NCI-H2227 (cell line): ENCODE data around the gene GLI3.

Experiments used
- DNase-seq: peaks from one replicate; lab custom pipeline; 2025; ENCODE audit not compliant: unreplicated experiment; lab: John Stamatoyannopoulos, UW

Gene GLI3

GRCh38 chr7:42236976-42237810, at the start of gene GLI3:
Gene GLI3 (minus strand): TSS chr7:42237209. CDS start chr7:42223253, 13,956 bp downstream.
- no peak for DNase-seq

- no peak for DNase-seq
Measured at GRCh38 chr7:42285383-42285824, 48.4 kb upstream of the GLI3 start.

- no peak for DNase-seq
Measured at GRCh38 chr7:42283553-42283952, 46.5 kb upstream of the GLI3 start.

GRCh38 chr7:42278344-42278743, 41.3 kb upstream of the GLI3 start:
- DNase-seq, result no peak

- DNase-seq, result no peak
Measured at GRCh38 chr7:42274053-42274452, 37.0 kb upstream of the GLI3 start.

GRCh38 chr7:42272793-42273665, 36.0 kb upstream of the GLI3 start:
- no peak for DNase-seq

- no peak for DNase-seq
Measured at GRCh38 chr7:42269161-42269560, 32.2 kb upstream of the GLI3 start.

GRCh38 chr7:42264702-42265101, 27.7 kb upstream of the GLI3 start:
- DNase-seq, result no peak

GRCh38 chr7:42263971-42264370, 27.0 kb upstream of the GLI3 start:
- no peak for DNase-seq

GRCh38 chr7:42262964-42263363, 26.0 kb upstream of the GLI3 start:
- DNase-seq, result no peak

GRCh38 chr7:42254217-42254616, 17.2 kb upstream of the GLI3 start:
- no peak for DNase-seq

GRCh38 chr7:42253316-42253715, 16.3 kb upstream of the GLI3 start:
- DNase-seq, result no peak

GRCh38 chr7:42250411-42250810, 13.4 kb upstream of the GLI3 start:
- no peak for DNase-seq

GRCh38 chr7:42248579-42248978, 11.6 kb upstream of the GLI3 start:
- no peak for DNase-seq

- no peak for DNase-seq
Measured at GRCh38 chr7:42247301-42247700, 10.3 kb upstream of the GLI3 start.

- no peak for DNase-seq
Measured at GRCh38 chr7:42244828-42245227, 7.8 kb upstream of the GLI3 start.

GRCh38 chr7:42242381-42242780, 5.4 kb upstream of the GLI3 start:
- DNase-seq, result no peak

GRCh38 chr7:42241424-42241823, 4.4 kb upstream of the GLI3 start:
- DNase-seq, result no peak

GRCh38 chr7:42240416-42240815, 3.4 kb upstream of the GLI3 start:
- no peak for DNase-seq

GRCh38 chr7:42238709-42239366, 1.8 kb upstream of the GLI3 start:
- DNase-seq, result no peak

GRCh38 chr7:42237811-42238541, 967 bp upstream of the GLI3 start:
- DNase-seq, result no peak
